GM19397 (cell line): Measurements from ENCODE around the gene SLC12A3.

Source experiments
- ATAC-seq: cut with Tn5 transposase; IDR thresholded peaks from one replicate; pipeline ENCODE4 v1.9.1; 2021; ENCODE audit warnings: mild to moderate bottlenecking, moderate library complexity; ENCODE audit not compliant: unreplicated experiment

The SLC12A3 gene

DNA sequence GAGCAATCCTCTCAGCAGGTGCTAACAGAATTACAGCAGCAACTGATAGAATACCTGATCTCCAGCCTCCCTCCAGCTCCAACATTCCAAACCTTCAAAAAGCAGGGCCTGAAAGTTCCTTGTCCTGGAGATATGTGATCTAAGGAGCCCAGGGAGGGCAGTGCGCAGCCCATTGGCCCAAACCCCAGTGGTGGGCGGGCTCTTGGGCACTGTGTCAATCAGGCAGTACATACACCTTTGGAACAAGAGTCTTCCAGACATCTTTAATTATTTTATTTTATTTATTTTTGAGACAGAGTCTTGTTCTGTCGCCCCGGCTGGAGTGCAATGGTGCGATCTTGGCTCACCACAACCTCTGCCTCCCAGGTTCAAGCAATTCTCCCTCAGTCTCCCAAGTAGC is 24.2 kb downstream of the SLC12A3 start:
- no peak for ATAC-seq

DNA sequence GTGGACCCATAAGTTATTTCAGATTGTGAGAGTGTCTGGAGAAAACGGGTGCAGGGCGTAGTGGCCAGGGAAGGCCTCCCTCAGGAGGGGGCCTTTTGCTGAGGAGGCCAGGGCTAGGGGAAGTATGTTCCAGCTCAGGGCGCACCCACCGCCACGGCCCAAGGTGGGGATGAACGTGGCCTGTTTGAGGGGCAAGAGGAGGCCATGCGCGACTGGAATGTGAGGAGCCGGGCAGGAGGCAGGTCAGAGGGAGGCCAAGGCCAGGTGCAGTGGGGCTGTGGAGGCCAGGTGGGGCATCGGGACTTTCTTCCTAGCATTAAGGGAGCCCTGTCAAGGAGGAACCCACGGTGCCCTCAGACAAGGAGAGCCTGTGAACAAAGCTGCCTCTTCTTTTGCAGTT is 26.7 kb downstream of the SLC12A3 start:
- ATAC-seq: no peak

DNA sequence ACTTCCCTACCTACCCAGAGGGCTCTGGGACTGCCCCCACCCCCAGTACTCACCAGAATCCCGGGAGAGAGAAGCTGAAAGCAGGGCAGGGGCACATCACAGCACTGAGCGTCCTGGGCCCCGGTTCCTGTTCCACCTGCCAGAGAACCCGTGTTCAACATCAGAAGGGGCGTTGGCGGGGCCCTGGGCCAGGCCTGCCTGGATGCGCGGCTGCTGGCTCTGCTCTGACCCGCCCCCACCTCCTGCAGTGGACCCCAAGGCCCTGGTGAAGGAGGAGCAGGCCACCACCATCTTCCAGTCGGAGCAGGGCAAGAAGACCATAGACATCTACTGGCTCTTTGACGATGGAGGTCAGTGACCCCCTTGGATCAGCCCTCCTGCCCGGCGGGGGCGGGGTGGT is 27.7 kb downstream of the SLC12A3 start:
- ATAC-seq: no peak

DNA sequence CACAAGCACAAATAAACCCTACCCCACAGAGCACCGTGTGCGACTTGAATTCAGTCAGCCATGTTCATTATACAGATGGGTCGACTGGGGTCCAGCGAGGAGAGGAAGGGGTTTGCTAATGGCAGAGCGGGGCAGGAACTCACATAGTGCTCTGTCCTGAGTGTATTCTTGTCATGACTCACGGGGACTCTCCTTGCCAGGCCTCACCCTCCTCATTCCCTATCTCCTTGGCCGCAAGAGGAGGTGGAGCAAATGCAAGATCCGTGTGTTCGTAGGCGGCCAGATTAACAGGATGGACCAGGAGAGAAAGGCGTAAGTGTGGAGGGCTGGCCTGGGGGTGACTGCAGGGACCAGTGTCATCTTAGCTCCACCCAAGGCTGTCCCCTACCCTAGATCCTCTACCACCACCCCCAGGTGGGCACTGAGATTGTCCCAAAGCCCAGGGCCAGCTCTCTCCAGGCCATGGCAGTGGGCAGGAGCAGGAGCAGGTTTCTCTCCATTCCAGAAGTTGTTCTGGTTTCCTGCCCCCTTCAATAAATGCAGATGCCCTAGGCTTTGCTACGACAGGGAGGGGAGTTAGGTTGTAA is 29.4 kb downstream of the SLC12A3 start:
- ATAC-seq: no peak

DNA sequence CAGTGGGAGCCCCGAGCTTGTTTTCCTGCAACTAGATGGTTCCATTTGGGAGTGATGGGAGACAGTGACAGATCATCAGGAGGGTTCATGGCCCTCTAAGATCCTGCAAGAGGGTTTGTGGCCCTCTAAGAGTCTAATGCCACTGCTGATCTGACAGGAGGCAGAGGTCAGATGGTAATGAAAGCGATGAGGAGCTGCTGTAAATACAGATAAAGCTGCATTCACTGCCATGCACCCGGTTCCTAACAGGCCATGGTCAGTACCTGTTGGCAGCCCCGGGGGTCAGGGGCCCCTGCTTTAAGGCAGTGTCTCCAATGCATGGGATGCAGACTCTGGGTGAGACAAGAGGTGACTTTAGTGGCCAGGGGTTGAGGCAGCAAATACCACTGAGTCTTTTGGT is 30.8 kb downstream of the SLC12A3 start:
- ATAC-seq: no peak

DNA sequence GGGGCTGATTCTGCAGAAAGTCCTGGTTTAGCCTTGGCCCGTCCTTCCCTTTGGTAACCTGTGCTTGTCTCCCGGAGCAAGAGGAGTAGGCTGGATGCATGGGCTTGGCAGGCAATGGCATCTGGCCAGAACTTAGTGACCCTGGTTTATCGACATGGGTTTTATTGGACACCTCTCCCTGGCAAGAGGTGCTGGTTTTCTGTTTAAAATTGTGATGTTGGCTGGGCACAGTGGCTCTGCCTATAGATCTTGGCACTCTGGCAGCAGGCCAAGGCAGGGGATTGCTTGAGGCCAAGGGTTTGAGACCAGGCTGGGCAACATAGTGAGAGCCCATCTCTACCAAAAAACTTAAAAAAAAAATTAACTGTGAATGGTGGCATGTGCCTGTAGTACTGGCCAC is 31.2 kb downstream of the SLC12A3 start:
- no peak for ATAC-seq

DNA sequence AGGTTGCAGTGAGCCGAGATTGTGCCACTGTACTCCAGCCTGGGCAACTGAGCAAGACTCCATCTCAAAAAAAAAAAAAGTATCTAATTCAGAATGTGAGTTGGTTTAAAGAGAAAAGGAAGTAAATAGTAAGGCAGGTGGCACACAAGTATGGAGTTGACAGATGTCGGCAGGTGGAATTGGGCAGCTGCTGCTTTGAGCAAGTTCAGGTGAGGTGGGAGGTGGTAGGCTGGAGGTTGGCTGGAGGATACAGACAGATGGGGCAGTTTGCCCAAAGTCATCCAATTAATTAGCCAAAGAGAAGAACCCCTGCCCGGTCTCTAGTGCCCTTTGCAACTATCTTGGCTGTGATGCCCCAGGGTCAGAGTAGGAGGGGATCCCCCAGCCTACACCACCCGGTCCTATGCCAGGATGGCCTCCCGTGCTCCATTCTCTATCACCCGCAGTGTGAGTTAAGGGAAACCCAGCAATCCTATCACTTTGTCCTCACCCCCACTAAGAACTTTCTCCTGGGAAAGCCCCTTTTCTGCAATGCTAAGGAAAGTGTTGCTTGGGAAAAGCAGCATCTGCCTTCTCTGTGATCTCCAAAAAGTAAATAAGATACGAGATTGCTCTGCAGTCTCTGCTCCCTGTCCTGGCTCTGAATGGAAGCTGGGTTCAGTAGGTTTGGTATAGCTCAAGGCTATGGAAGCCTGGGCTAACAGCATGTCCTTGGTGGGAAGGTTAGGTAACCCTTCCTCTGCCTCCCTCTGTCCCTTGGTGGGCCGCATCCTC is 32.2 kb downstream of the SLC12A3 start:
- ATAC-seq: no peak

DNA sequence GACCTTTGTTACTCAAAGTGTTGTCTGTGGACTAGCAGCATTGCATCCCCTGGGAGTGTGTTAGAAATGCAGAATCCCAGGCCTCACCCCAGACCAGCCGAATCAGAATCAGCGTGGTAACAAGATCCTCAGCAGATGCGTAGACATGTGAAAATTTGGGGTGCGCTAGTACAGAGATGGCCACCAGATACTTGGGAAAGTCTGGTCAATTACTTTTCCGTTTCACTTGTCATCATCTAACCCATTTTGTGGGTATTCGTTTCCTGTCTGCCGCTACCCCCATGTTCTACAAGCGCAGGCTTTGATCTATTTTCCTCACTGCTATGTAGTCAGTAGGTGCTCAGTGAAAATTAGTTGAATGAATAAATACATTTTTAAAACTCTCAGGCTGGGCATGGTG is 33.8 kb downstream of the SLC12A3 start:
- ATAC-seq: no peak

DNA sequence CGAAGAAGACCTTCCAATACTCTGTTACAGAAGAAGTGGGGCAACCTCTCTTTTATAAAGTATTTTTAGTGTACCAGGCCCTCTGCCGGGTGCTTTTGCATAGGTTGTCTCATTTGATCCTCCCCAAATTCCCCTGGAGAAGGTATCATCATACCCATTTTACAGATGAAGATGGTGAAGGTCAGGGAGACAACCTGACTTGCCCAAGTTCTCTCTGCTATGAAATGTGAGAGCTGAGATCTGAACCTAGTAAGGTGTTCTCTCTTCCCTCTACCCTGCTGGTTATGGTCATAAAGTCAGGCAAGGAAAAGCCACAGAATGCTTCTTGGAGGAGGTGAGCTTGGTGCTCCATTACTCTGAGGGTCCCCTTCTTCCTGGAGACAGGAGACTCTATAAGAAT is 38.9 kb downstream of the SLC12A3 start:
- no peak for ATAC-seq

DNA sequence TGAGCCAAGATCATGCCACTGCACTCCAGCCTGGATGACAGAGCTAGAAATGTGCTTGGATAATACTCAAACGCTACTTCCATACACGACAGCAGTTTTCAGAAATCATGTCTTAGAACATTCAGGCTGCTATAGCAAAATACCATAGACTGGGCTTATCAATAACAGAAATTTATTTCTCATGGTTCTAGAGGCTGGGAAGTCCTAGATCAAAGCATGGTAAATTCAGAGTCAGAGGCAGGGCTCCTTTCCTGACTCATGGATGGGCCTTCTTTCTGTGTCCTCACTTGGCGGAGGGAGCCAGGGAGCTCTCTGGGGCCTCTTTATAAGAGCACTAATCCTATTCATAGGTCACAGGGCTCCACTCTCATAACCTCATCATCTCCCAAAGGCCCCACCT is 42.4 kb downstream of the SLC12A3 start:
- no peak for ATAC-seq

DNA sequence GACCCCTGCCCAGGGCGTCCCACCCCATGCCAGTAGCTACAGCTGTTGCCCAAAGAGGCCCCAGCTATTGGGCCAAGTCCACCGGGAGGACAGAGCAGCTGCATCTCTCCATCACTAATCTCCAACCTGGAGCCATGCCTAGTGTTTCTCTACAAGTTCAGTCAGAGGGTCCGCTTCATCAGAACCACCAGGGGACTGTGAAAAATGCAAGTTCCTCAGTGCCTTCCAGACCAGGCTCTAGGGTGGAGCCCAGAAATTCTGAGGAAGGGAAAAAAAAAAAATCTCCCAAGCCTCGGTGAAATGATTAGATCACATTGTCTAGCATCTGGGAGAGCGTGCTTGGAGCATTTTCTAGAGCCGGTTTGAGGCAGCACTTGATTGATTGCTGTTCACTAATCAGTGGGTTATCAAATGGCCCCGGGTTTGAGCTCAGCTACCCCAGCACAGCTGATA is 44.5 kb downstream of the SLC12A3 start:
- ATAC-seq: no peak

DNA sequence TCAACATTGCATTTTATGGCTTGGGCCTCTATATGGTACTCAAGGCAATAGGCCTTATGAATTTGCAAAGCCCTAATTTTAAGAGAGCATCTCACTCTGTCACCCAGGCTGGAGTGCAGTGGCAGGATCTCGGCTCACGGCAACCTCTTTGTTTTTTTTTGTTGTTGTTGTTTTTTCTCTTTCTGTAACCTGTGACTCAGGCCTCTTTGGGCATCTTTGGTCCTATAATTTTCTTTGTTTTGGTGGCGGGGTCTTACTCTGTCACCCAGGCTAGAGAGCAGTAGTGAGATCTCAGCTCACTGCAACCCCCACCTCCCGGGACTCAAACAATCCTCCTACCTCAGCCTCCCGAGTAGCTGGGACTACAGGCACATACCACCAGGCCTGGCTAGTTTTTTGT is 45.1 kb downstream of the SLC12A3 start:
- no peak for ATAC-seq

DNA sequence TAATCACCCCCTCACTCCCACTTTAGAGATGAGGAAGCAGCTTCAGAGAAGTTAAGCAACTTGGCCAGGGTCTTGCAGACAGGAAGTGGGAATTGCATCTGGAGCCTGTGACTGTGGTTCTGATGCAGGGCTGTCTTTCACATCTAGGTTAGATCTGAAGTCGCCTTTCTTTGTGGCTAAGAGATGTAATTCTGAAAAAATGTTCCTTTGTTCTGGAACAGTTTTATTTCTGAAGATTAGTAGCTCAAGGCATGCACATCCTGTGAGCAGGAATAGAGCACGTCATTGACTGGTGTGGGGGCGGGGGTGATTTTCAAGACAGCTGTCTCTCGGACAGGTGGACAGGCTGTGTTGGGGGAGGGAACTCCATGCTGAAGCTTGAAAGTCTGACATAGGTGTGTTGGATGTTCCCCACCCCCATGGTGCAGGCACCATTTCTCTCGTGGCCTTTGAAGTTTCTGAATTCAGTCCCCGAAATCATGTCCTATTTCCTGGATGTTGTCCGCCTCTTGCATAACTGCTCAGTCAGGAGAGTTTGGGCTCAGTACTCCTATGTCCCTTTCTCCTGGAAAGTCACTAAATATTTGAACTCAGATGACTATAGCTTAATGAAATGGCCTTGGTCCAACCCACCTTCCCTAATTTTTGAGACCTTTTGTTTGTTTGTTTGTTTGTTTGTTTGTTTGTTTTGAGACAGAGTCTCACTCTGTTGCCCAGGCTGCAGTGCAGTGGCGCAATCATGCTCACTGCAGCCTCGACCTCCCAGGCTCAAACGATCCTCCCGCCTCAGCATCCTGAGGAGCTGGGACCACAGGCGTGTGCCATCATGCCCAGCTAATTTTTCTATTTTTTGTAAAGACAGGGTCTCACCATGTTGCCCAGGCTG is 45.9 kb downstream of the SLC12A3 start:
- no peak for ATAC-seq

DNA sequence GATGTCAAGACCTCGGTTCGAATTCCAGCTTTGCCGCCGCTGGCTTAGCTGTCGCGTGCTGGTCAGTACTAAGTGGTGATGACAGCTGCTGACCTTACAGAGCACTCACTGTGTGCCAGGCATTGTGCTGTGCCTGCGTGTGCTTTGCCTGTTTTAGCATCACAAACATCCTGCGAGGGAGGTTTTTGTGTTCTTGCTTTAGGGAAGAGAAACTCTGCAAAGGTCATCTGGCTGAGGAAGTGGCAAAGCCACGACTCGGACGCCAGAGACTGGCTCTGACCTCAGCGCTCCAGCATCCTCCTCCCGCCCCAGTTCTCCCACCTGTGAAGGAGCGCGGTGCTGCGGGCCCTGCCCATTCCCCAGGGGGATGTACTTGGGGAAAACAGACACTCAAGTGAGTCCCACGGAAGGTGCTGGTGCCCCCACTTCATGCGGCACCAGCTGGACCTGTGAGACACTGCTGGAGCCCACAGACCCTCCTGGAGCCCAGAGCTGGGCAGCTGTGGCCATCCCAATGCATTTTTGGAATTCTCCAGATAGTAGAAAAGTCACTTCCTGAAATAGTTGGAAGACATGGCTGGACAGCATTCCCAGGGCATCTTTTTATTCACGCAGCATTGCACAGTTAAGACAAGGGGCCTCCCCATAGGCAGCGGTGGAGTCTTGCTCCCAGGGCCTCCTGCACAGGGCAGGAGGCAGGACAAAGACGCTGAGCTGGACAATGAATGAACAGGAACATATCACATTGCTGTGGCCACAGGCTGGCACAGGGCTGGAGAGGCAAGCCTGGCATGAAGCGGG is 47.0 kb downstream of the SLC12A3 start:
- ATAC-seq: peak; percentile 79

DNA sequence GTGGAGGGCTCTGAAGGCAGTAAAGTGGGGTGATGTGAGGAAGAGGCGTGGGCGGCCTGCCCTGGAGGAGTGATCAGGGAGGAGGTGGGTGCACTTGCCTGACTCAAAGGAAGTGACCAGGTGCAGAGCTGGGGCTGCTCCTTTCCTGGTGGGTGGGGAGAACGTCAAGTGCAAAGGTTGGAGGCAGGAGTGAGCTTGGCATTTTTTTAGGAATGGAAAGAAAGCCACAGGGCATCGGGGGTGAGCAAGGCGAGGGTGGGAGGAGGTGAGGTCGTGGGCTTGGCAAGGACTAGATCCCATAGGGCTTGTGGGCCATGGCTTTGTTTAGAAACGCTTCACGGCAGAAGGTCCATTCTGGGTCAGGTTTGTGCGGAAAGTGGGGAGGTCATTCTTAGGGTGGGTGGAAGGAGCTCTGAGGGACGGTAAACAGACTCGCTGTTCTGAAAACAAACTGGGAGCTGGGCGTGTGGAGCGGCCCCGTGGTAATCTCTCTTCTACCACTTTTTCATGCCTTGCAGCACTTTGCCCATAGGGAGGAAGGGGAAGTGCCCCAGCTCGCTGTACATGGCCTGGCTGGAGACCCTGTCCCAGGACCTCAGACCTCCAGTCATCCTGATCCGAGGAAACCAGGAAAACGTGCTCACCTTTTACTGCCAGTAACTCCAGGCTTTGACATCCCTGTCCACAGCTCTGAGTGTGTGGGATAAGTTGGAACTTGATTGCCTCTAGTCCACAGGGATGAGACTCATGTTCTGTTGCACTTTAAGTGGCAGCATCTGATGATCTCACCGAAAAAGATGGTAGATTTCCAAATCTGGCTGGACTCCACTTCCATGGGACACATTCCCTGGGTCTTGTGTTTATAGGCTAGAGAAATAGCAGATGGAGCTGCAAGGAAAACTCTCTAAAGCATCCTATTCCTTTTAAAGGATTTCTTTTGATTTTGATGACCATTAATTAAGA is 48.0 kb downstream of the SLC12A3 start:
- no peak for ATAC-seq

DNA sequence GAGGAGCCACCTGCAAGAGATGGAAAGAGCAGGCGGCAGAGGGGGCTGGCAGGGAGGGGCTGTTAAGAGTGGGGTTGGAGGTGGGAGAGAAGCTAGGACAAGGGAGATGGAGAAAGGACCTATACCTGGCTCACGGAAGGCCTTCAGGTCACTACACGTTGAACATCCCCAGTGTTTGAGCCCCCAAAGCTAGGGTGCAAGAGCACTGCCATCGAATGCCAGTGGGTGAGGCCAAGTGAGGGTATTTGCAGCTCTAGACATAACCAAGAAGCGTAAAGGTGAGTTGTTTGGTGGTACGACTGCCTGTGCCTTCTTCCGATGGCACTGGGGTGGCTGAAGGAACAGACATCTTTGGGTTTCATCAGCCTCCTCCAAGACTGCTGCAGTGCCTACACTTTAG is 49.9 kb downstream of the SLC12A3 start:
- ATAC-seq: no peak

DNA sequence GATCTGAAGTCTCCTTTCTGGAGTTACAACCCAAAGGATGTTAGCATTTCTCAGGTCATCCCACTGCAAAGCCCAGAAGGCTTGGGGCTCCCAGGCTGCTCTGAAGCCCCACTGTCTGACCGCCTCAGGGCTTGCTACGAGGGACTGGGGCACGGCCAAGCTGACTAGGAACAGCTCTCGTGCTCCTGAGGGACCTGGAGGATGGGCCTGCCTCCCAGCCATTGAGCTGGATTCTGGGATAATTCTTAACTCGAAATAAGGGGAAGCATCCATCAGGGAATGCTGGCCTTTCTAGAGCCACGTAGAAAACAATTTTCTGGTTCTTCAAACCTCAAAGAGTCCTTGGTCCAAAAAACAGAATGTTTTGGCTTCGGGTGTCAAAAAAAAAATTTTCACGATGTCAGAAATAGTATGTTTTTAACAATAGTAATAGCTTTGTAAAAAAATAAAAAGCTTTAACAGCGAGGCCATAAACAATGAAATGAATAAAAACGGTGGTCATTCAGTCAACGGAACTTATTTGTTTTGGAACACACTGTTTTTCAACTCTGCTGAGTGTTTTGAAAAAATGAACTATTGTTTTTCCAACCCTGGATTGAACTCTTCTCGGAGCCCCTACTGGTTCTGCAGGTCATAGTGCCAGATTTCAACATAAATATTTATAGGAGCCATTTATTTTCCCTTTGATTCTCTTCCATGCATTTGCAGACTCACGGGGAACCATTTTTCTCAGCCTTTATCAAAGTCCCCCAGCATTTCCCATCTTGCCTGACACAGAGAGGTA is 50.5 kb downstream of the SLC12A3 start:
- no peak for ATAC-seq

DNA sequence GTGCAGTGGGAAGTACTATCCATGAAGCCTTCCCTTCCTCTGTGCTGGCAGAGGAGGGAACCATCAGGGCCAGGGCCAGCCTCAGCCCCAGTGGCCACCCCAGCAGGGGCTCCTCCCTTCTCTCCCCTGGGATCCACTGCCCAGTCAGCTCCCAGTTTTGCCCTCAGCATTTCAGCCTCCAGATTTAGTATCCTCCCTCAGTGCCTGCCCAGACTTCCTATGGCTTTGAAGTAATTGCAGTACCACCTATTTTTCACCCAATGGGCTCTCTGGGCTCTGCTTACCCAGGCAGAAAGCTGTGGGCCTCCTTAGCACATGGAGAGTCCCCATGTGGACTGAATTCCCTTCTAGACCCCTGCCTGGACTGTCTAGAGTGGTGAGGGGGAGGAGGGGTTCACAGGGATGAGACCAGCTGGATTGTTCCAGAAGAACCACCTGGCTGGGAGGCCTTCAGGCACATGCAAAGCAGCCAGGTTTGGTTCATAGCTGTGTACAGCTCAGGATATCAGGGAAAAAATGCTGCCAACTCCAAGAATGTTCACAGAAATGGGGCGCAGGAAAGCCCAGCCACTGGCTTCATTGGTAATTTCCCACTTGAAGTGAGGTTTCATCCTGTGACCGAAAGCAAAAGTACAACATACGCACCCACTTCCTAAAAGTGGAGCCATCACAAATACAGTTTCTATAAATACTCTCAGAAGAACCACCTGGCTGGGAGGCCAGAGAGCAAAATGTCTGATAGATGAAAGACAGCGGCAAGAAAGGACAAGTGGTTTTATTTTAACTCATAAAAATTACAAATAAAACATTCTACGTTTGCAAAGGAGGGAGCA is 51.8 kb downstream of the SLC12A3 start:
- ATAC-seq: peak; percentile 54
